GM12878 (cell line): ENCODE data around the gene SEC62. TPM values are rescaled to one million over a fixed set of nuclear protein-coding genes. Genes with fewer than 3 reads are reported as not detected.

Source experiments
- ASH2L ChIP-seq: fragments of 300-600, 200-600 bp; sonication (generic); IDR thresholded peaks from 2 replicates; pipeline ENCODE4 v1.6.1; 2017; ENCODE audit warnings: low read depth, mild to moderate bottlenecking, borderline replicate concordance
- BRCA1 ChIP-seq: IDR thresholded peaks from 2 replicates; pipeline ENCODE4 v1.6.1; 2011; ENCODE audit warnings: low read depth, low read length, improper control_type of control experiment
- CREB1 ChIP-seq: IDR thresholded peaks from 2 replicates; pipeline ENCODE4 v1.6.1; 2012; ENCODE audit warnings: low read depth, mild to moderate bottlenecking, inconsistent platforms
- CTCF ChIP-seq, 3 experiments: IDR thresholded peaks in 2 of 3; conservative IDR thresholded peaks in 1 of 3; 2 replicates each; pipeline ENCODE4 v1.5.1; 2011; ENCODE audit warnings: low read depth in 3 of 3, low read length in 3 of 3, mild to moderate bottlenecking in 3 of 3, control low read depth in 2 of 3, moderate library complexity in 2 of 3, inconsistent platforms in 1 of 3, mixed read lengths in 1 of 3; ENCODE audit not compliant: control insufficient read depth in 2 of 3, insufficient read depth in 1 of 3; ENCODE audit errors: extremely low read depth in 1 of 3
- FOS ChIP-seq: IDR thresholded peaks from 3 replicates; pipeline ENCODE4 v1.6.1; 2011; ENCODE audit warnings: borderline replicate concordance; ENCODE audit not compliant: insufficient read length; ENCODE audit errors: extremely low read depth
- FOXM1 ChIP-seq: IDR thresholded peaks from 2 replicates; pipeline ENCODE4 v1.6.1; 2012; ENCODE audit warnings: low read depth, mild to moderate bottlenecking, inconsistent platforms, low read length, moderate library complexity
- GABPA ChIP-seq: IDR thresholded peaks from 2 replicates; pipeline ENCODE4 v1.6.1; 2014; ENCODE audit warnings: antibody characterized with exemption, low read depth, mild to moderate bottlenecking, inconsistent platforms
- IRF4 ChIP-seq: IDR thresholded peaks from 2 replicates; pipeline ENCODE4 v1.6.1; 2011; ENCODE audit warnings: low read depth, low read length
- JUND ChIP-seq: IDR thresholded peaks from 2 replicates; pipeline ENCODE4 v1.6.1; 2012; ENCODE audit warnings: low read depth, mild to moderate bottlenecking, low read length, improper control_type of control experiment, moderate library complexity
- KLF5 ChIP-seq: fragments of 450-650 bp; IDR thresholded peaks from 2 replicates; pipeline ENCODE4 v1.6.1; 2014; ENCODE audit warnings: mild to moderate bottlenecking; ENCODE audit not compliant: partially characterized antibody
- MEF2A ChIP-seq: IDR thresholded peaks from 2 replicates; pipeline ENCODE4 v1.6.1; 2011; ENCODE audit warnings: low read depth, mild to moderate bottlenecking, low read length, moderate library complexity; ENCODE audit not compliant: insufficient read depth
- MTA3 ChIP-seq: IDR thresholded peaks from 2 replicates; pipeline ENCODE4 v1.6.1; 2012; ENCODE audit warnings: low read length, inconsistent platforms, borderline replicate concordance
- NFIC ChIP-seq: IDR thresholded peaks from 2 replicates; pipeline ENCODE4 v1.6.1; 2012; ENCODE audit warnings: low read depth, mild to moderate bottlenecking, inconsistent platforms, low read length, moderate library complexity
- NR2F1 ChIP-seq: fragments of 450-650 bp; conservative IDR thresholded peaks from 2 replicates; pipeline ENCODE4 v1.6.1; 2017; ENCODE audit warnings: mild to moderate bottlenecking
- RAD21 ChIP-seq: IDR thresholded peaks from 2 replicates; pipeline ENCODE4 v1.6.1; 2011; ENCODE audit warnings: mild to moderate bottlenecking, low read depth, low read length, moderate library complexity; ENCODE audit not compliant: insufficient read depth
- SMAD1 ChIP-seq: fragments of 450-650 bp; IDR thresholded peaks from 2 replicates; pipeline ENCODE4 v1.6.1; 2018; ENCODE audit warnings: mild to moderate bottlenecking, low read depth; ENCODE audit not compliant: partially characterized antibody
- SMC3 ChIP-seq: IDR thresholded peaks from 2 replicates; pipeline ENCODE4 v1.6.1; 2011; ENCODE audit warnings: low read length, improper control_type of control experiment, borderline replicate concordance
- TARDBP ChIP-seq: IDR thresholded peaks from 2 replicates; pipeline ENCODE4 v1.6.1; 2016; ENCODE audit warnings: borderline replicate concordance
- YBX1 ChIP-seq: fragments of 450-650 bp; IDR thresholded peaks from 2 replicates; pipeline ENCODE4 v1.6.1; 2016; ENCODE audit warnings: antibody characterized with exemption
- ZNF384 ChIP-seq: IDR thresholded peaks from 2 replicates; pipeline ENCODE4 v1.6.1; 2012; ENCODE audit warnings: low read depth, mild to moderate bottlenecking, low read length, improper control_type of control experiment, borderline replicate concordance
- ZNF592 ChIP-seq: fragments of 450-650 bp; IDR thresholded peaks from 2 replicates; pipeline ENCODE4 v1.6.1; 2017; ENCODE audit warnings: mild to moderate bottlenecking, moderate library complexity
- ZNF687 ChIP-seq: fragments of 450-650 bp; IDR thresholded peaks from 2 replicates; pipeline ENCODE4 v1.6.1; 2017; ENCODE audit warnings: mild to moderate bottlenecking, moderate library complexity
- polyA plus RNA-seq, 11 experiments: library from polyadenylated mRNA; depleted of rRNA in 4 of 11; unstranded in 6 of 11; stranded (reverse) in 5 of 11; fragments of >200 nt; fragmentation: Nextera tagmentation in 4 of 11; fragmentation: Illumina TruSeq in 1 of 11; extraction: Ambion mirVana in 4 of 11; extraction: Trizol in 1 of 11; gene quantifications; 1 replicate in 1 of 11; 2 replicates in 10 of 11; pipeline versions ENCODE4 v1.2.1 to v1.2.3, GENCODE V29; 2011 to 2016; ENCODE audit warnings: inconsistent platforms in 2 of 11, missing spikeins in 2 of 11, low read depth in 1 of 11
- total RNA-seq, 4 experiments: library from RNA; depleted of rRNA in 3 of 4; stranded (reverse); fragments of >200 nt in 3 of 4; fragmentation: Illumina TruSeq in 1 of 4; extraction: Trizol in 1 of 4; gene quantifications; 2 replicates each; pipeline versions ENCODE4 v1.2.1 to v1.2.3, GENCODE V29; 2013 to 2021

SEC62 gene
- total and polyA plus RNA-seq, 10 of the 15 experiments (the other 5 are each of a cell fraction or from before 2014, with no cell fraction given): 25.6 to 270 (median 94.8) TPM

- peak; percentile 61; the same call in 1 of the 2 replicates for TF ChIP-seq MEF2A
- TF ChIP-seq KLF5: no peak
- peak; percentile 85 for TF ChIP-seq CREB1
- no peak for TF ChIP-seq YBX1
- peak; percentile 83 for TF ChIP-seq MTA3
- TF ChIP-seq SMAD1: no peak
- TF ChIP-seq RAD21: 0 out of 2 replicates have a peak, but pooled peaks have one; percentile 7
- no peak for TF ChIP-seq FOS
- peak; percentile 94 for TF ChIP-seq IRF4
- no peak for TF ChIP-seq BRCA1
- peak; percentile 86 for TF ChIP-seq NFIC
- peak; percentile 82; the same call in 1 of the 2 replicates for TF ChIP-seq FOXM1
- TF ChIP-seq ASH2L: no peak
- no peak for TF ChIP-seq SMC3
- TF ChIP-seq ZNF384: no peak
- TF ChIP-seq ZNF687: no peak
- 0 out of 2 replicates have a peak, but pooled peaks have one; percentile 8 for TF ChIP-seq JUND
- no peak for TF ChIP-seq ZNF592
- no peak for TF ChIP-seq CTCF (IDR thresholded peaks at IDR 0.05 in 2 of 3, conservative IDR thresholded peaks at IDR 0.05 in 1 of 3; ENCODE audit: control insufficient read depth in 2 of 3, extremely low read depth in 1 of 3, insufficient read depth in 1 of 3, low read depth in 3 of 3, low read length in 3 of 3)
- no peak for TF ChIP-seq TARDBP
- TF ChIP-seq GABPA: 0 out of 2 replicates have a peak, but pooled peaks have one; percentile 34
- no peak for TF ChIP-seq NR2F1
Measured at GRCh38 chr3:169999433-169999832, 32.8 kb downstream of the SEC62 start (continued).
